Measurements from ENCODE around the gene EHBP1. TPM values are rescaled to one million over a fixed set of nuclear protein-coding genes. Genes with fewer than 3 reads are reported as not detected.
"Not testable (repeated sequence)": the region's sequence is repeated elsewhere in the genome, so short reads cannot be mapped to it uniquely, and the experiment has no call there.

EHBP1 gene
- polyA plus RNA-seq, 4 donors: 43.1 to 55.7 (median 49.7) TPM

DNA sequence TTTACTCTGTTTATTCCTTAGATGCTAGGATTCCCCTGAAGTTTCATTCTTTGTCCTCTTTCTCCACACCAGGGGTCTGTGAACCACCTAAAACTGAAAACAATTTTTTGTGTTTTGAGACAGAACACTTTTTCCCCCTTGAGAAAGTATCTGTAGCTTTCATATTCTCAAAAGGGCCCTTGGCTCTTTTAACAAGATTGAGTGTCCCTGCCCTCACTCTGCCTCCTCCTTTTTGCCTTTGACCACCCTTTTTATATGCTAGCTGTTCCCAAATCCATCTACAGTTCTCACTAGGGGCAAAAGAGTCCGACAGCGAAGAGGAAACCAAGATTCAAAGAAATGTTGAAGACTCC is 883 bp upstream of the EHBP1 start:
- peak in 1 of 4 donors; percentile 2 for DNase-seq (ENCODE audit: low read depth in 4 of 4, low spot score in 3 of 4)

DNA sequence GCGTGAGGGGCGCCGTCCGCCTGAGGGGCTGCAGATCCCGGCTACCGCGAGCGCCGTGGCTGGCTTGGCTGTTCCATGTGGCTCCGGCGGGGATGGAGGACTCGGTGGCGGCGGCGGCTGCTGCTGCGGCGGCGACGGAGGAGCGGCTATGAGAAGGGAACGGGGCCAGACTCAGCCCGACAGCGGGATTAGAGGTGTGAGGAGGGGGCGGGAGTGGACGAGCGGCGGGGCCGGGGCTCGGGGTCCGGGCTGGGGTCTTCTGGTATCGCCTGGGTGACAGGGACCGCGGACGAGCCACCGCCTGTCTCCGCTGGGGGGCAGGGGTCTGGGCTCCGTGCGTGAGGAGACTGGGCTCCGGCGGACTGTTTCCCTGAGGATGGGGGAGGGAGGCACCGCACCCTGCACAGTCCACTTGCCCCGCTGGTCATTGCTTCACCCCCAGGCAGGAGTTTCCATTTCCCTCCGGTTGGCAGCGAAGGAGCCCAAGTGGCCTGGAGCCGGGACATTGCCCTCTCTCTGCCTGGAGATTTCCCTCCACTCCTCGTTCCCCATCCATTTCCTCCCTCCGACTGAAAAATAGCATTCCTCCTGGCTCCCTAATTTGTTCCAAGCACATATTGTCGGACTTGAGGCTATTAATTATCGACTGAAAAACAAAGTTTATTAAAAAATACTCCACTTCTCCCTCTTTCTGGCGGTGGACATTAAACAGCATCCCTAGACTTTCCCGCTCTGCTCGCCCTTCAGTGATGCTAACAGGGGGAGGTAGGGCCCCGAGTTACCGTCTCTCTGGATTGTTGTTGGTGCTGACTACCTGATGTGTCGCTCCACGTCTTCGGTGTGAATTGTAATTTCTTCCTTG is 577 bp downstream of the EHBP1 start:
- DNase-seq (ENCODE audit: low read depth in 4 of 4, low spot score in 3 of 4): peak; percentile 34 to 43 (median 38)

DNA sequence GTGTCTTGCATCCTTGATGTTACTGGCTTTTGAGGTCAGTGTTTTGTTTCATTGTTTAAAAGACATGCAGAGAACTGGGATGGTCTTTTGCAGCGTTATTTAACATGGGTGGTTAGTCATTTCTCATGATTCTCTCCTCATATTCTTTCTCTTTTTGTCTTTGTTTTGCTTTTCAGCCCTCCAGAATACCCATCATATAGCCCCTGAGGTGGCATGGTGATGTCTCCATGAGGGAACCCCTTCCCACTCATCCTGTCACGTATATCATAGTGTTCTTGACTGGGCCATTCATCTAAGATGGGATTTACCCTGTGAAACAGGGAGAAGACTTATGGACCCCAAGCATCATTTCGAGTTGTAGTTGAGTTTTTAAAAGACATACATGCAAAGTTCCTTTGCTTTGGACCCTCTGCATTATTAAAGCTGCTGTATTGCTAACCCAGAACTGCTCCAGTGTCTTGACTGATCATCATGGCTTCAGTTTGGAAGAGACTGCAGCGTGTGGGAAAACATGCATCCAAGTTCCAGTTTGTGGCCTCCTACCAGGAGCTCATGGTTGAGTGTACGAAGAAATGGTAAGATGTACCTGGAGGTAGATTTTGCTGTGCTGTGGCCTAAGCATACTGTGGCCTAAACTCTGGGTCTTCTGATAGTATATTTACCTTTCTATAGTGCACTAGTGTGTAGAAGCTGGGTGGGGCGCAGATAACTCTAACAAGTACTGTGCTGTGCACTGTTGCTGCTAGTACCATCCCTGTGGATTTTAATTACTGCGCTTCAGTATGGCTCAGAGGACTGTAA is 1.4 kb downstream of the EHBP1 start:
- peak in 1 of 4 donors; percentile 5 for DNase-seq (ENCODE audit: low read depth in 4 of 4, low spot score in 3 of 4)

DNA sequence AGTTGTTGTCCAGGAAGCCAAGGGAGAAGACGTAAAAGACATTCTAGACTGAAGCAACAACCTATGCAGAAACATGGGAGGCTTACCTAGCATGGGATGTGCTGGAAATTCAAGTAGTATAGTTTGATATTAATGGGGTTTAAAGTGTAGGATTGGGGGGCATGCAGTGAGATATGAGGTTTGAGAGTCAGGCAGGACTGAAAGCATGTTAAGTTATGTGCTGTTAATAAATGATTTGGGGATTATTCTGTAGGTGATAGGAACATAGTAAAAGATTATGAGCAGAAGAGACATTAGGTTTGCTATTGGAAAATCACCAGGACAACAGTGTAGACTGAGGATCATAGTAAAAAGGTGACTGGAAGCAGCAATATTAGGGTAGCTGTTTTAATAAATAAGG is 3.2 kb downstream of the EHBP1 start:
- DNase-seq (ENCODE audit: low read depth in 4 of 4, low spot score in 3 of 4): no peak

DNA sequence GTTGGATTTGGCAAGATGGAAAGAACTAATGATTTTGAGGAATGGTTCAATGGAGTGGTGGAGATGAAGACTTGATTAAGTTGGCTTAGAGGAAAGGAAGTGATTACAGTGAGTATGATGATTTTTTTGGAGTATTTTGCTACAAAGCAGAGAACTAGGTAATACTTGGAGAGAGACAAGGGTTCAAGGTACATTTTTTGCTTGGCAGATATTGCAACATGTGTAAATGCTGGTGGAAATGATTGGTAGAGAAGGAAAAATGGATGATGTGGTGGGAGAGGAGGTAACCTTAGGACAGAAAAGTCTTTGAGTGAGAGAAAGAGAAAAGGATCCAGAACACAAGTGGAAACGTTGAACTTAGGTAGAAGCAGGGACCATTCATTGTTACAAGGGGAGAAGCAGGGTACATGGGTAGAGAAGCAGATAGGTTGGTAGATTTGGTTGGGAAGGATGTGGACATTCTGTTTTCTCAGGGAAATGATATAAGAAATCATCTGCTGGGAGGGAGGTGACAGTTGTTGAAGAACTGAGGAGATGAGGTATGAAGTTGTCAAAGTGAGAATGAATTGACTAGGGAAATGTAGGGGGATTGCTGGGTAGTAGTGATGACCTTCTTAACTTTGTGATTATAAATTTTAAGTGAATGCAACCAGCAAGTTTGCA is 6.5 kb downstream of the EHBP1 start:
- DNase-seq (ENCODE audit: low read depth in 4 of 4, low spot score in 3 of 4): no peak

DNA sequence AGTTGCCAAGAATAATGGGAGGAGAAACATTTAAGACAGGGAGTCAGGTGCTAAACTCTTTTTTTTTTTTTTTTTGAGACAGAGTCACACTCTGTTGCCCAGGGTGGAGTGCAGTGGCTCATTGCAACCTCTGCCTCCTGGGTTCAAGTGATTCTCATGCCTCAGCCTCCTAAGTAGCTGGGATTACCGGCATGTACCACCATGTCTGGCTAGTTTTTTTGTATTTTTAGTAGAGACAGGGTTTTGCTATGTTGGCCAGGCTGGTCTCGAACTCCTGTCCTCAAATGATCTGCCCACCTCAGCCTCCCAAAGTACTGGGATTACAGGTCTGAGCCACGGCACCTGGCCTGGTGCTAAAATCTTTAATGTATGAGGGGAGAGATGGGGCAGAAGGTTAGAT is 7.7 kb downstream of the EHBP1 start:
- not testable (repeated sequence) for DNase-seq (ENCODE audit: low read depth in 4 of 4, low spot score in 3 of 4)

DNA sequence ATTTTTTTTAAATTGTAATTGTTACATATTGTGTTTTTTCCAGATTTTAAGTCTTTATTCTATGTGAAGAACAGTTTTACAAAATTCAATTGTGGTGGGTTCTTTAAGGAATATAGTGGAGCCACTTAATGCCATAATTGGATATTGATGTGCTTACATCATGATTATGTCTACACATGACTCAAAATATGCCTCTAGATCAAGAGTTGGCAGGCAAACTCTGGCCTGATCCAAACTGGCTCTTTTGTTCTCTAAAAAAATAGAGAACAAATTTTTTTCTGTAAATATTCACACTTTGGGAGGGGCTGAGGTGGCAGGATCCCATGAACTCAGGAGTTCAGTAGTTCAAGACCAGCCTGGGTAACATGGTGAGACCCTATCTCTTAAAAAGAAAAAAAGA is 8.3 kb downstream of the EHBP1 start:
- DNase-seq (ENCODE audit: low read depth in 4 of 4, low spot score in 3 of 4): no peak

DNA sequence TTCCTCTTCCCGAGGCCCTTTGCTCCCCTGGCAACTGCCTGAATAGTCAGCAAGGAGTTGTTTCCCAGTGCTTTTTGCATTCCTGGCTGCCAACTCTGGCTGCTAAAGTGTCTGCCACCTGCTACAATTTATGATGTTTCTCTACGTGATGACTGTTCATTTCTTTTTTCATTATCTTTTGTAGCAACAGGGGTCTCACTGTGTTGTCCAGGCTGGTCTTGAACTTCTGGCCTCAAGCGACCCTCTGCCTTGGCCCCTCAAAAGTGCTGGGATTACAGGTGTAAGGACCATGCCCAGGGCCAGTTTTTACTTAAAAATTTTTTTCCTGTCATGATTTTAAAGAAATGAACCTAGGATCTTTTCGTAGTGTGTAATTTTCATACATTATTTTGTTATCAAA is 11.3 kb downstream of the EHBP1 start:
- DNase-seq (ENCODE audit: low read depth in 4 of 4, low spot score in 3 of 4): no peak

DNA sequence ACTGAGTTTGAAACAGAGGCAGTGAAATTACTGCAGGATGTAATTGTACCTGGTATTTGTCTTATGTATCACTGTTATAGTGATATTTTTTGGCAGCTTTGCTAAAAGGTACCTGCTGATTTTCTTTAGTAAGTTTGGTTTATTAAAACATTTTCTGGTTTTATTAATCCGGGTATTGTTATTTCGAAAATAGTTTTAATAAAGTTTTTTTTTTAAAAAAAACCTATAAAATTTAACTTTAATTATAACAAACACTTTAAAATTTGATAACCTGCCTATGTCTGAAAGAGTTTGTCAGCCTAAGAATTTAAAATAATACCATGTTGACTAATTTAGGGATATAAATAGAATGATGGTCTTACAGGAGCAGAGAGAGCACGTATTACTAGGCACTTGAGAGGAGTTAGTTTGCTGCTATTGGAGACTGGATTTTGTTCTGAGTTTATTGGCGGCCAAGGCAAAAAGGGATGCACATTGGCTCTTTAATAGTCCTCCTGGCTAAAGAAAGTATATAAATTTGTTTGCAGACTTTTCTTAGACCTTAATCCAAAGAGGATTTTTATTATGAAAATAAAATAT is 12.1 kb downstream of the EHBP1 start:
- no peak for DNase-seq (ENCODE audit: low read depth in 4 of 4, low spot score in 3 of 4)

DNA sequence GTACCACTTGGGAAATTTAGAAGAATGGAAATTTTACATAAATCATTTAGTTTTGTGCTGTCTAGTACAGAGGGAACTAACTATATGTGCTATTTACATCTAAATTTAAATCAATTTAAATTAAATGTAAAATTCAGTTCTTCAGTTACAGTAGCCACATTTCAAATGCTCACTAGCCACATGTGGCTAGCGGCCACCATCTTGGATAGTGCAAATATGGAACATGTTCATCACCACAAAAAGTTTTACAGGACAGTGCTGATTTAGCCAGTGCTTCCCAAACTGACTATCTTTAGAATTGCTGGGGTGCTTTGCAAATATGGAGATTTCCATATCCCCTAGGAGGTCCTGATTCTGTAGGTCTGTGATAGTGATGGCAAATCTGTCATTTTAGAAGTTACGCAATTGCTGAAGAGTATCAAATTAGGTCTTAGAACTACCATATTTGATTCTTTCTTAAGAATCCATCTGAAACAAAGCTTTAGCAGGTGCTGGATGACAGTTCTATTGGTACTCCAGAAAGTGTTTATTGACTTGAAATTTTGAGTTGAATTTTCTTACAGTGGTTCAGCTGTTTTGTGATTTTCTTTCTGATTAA is 12.8 kb downstream of the EHBP1 start:
- no peak for DNase-seq (ENCODE audit: low read depth in 4 of 4, low spot score in 3 of 4)

DNA sequence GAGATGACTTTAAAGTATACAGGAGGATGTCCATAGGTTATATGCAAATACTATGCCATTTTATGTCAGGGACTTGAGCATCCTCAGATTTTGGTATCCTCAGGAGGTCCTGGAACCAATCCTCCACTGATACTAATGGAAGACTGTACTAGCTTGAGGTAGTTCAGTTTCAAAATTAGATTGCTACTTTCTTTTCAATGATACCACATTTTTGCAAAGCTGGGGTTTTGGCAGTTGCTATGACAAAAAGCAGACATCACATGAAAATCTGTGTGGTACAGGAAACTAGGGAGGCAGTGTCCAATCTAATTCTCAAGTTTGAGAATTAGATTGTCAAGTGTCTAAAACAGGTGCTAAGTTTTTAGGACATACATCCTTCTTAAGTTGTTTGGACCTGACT is 14.2 kb downstream of the EHBP1 start:
- no peak for DNase-seq (ENCODE audit: low read depth in 4 of 4, low spot score in 3 of 4)

DNA sequence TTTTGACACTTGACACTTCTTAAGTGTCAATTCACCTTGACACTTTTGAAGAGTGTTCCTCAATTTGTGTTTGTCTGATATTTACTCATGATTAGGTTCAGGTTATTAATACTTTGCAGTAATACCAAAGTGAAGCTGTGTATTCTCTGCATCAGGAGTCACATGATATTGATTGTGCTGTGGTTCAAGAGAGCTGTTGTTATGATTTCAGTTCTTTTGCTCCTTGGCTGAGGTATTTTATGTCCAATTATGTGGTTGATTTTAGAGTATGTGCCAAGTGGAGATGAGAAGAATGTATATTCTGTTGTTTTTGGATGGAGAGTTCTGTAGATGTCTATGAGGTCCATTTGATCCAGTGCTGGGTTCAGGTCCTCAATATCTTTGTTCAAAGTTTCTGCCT is 17.2 kb downstream of the EHBP1 start:
- no peak for DNase-seq (ENCODE audit: low read depth in 4 of 4, low spot score in 3 of 4)

DNA sequence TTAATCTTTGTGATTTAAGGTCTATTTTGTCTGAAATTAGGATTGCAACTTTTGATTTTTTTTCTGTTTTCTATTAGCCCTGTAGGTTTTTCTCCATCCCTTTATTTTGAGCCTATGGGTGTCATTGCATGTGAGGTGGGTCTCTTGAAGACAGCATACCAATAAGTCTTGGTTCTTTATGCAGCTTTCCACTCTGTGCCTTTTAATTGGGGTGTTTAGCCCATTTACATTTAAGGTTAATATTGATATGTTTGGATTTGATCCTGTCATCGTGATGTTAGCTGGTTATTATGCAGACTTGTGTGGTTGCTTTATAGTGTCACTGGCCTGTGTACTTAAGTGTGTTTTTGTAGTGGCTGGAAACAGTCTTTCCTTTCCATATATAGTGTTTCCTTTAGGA is 17.7 kb downstream of the EHBP1 start:
- DNase-seq (ENCODE audit: low read depth in 4 of 4, low spot score in 3 of 4): no peak

DNA sequence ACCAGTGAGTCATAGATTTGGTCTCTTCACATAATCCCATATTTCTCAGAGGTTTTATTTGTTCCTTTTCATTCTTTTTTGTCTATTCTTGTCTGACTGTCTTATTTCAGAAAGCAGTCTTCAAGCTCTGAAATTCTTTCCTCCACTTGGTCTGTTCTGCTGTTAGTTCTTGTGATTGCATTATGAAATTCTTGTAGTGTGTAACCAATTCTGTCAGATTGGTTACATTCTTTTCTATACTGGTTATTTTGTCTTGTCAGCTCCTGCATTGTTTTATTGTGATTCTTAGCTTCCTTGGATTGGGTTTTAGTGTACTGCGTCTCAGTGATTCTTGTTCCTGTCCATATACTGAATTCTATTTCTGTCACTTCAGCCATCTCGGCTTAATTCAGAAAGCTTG is 18.6 kb downstream of the EHBP1 start:
- no peak for DNase-seq (ENCODE audit: low read depth in 4 of 4, low spot score in 3 of 4)

DNA sequence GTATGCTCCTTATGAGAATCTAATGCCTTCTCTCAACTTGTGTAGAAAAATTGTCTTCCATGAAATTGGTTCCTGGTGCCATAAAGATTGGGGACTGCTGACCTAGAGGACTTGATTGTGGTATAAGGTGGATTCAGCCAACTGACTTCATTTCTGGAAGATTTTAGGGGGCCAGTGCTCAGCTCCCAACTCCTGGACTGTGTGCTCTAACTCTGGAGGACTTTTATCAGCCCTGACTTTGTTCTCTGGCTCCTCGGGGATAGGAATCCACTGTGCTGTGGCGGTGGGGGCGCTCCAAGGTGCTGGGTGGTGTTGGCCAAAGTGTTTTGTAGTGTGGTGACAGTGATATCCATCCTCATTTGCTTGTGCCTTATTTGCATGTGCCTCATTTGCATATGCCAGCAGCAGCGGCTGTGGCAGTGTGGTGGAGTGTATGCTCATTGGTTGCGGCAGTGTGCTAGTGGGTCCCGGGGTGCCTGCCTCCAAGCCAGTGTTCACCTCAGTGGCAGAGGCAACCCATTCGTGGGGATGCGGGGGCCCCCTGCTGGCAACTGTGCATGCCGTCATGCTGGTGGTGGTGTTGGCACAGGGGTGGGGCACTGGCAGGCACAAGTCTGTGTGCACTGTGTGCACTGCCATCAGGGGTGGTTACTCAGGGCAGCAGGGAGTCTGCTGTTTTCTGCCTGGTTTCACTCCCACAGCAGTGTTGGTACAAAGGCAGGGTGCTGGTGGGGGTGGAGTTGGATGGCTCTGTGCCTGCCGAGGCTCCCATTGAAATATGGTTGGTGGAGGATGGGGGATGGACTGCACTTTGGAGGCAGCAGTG is 19.6 kb downstream of the EHBP1 start:
- DNase-seq (ENCODE audit: low read depth in 4 of 4, low spot score in 3 of 4): no peak

DNA sequence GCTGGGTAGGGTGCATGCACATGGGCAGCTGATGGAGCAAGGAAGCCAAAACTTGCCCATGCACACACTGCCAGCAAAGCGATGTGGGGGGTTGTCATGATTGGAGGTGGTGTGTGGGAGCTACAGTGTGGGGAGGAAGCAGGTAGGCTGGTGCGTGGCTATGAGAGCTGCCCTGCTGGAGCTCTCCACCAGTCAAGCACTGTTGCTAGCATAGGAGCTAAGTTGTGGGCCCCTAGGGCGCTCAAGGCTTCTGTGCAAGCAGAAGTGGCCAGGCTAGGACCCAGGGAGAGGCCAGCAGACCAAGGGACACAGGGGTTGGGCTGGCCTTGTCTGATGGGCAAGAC is 20.2 kb downstream of the EHBP1 start:
- DNase-seq (ENCODE audit: low read depth in 4 of 4, low spot score in 3 of 4): no peak

DNA sequence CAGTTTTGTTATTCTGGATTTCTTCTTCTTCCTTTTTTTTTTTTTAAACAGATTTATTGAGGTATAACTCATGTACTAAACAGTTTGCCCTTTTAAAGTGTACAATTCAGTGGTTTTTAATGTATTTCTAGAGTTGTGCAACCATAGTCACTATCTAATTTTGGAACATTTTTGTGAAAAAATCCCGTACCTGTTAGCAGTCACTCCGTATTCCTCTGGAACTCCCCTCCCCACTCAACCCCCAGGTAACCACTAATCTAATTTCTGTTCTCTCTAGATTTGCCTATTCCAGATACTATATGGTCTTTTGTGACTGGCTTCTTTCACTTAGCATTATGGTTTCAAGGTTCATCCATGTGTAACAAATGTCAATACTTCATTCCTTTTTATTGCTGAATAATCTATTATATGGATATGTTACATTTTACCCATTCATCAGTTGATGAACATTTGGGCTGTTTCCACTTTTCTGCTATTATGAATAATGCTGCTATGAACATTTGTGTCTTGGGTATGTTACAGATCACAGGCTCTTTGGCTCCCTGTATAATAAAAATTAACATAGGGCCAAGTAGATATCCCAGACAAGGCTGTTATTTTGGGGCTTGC is 21.9 kb downstream of the EHBP1 start:
- DNase-seq (ENCODE audit: low read depth in 4 of 4, low spot score in 3 of 4): no peak

DNA sequence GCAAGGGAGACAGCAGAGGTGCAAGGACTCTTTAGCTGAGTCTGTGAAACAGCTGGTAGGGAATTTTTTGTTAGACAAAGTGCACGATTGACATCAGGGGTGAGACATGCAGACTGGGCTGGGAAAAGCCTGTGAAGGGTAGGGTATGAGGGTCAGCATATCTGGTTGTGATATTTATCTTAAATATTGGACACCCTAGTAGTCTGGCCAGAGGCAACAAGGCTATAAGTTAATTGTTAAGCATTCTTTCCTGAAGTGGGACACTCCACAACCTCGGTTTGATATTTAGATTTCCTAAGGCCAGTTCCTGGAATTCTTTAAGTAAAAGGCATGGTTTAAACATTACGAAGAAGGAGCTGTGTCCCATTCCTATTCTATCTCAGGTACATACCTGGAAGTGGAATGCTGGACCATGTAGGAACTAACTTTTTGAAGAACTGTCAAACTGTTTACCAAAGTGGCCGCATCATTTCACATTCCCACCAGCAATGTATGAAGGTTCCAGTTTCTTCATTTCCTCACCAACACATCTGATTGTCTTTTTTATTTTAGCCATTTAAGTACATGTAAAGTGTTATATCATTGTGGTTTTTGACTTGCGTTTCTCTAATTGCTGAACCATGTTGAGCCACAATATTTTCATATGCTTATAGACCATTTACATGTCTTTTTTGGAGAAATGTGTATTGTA is 22.5 kb downstream of the EHBP1 start:
- no peak for DNase-seq (ENCODE audit: low read depth in 4 of 4, low spot score in 3 of 4)

DNA sequence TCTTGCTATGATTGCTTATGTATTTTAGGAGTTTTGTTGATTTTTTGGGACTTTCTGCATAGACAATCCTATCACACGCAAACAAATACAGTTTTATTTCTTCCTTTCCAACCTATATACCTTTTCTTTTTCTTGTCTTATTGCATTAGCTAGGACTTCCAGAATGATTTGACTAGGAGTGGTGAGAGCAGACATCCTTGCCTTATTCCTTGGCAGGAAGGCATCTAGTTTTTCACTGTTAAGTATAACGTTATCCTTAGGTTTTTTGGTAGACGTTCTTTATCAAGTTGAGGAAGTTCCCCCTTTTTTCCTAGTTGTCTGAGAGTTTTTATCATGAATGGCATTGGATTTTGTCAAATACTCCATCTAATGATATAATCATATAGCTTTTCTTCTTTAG is 25.8 kb downstream of the EHBP1 start:
- no peak for DNase-seq (ENCODE audit: low read depth in 4 of 4, low spot score in 3 of 4)

Measured in right renal pelvis (tissue), 4 donors.